K562 (cell line): ENCODE results near the gene FSTL4. TPM values are rescaled to one million over a fixed set of nuclear protein-coding genes. Genes with fewer than 3 reads are reported as not detected.

Experiments used
- ATAC-seq: fragments of 200-7000 bp; cut with Tn5 transposase; 3 replicates; pipeline ENCODE4 v1.9.1; 2020; ENCODE audit warnings: moderate library complexity
- BruUV-seq: library from RNA; stranded (reverse); fragments of 400-500 nt; replicated peaks from 2 replicates; lab custom pipeline; 2021; lab: Mats Ljungman, UMichigan
- CTCF ChIA-PET: fragments of 300-600 bp; formaldehyde crosslinking; extraction: SDS; loops from one replicate; lab custom pipeline; 2021; ENCODE audit warnings: low intra/inter-chr PET ratio; lab: Yijun Ruan, JAX
- POLR2A ChIA-PET: fragments of 300-600, 350-650 bp; sonication (Branson Sonifier 250); formaldehyde crosslinking; extraction: SDS; loops from one replicate; lab custom pipeline; 2021; ENCODE audit warnings: antibody characterized with exemption, inconsistent platforms; lab: Yijun Ruan, JAX
- DNase-seq, 4 experiments: peaks; one replicate each; pipeline versions ENCODE4 v3.0.0 to v3.0.0-alpha.2; 2011 to 2018; ENCODE audit warnings: low spot score in 3 of 4, mixed read lengths in 3 of 4; ENCODE audit errors: extremely low read depth in 1 of 4
- FAIRE-seq: peaks from 2 replicates; lab custom pipeline; 2011; peaks lifted over from hg19 to GRCh38; lab: Jason Lieb, UNC
- H2AFZ ChIP-seq: 2 replicates; pipeline ENCODE4 v1.6.0; 2011; ENCODE audit warnings: low read depth, low read length, control low read depth, inconsistent platforms
- H3K27ac ChIP-seq: fragments of 200-600 bp; 3 replicates; pipeline ENCODE4 v1.8.0; 2011; ENCODE audit warnings: low read depth, mild to moderate bottlenecking, control low read depth, inconsistent platforms, low read length, moderate library complexity, mixed read lengths; ENCODE audit errors: extremely low read depth
- H3K27me3 ChIP-seq, 2 experiments: fragments of 300-600 bp in 1 of 2; 2 replicates in 1 of 2; 3 replicates in 1 of 2; pipeline versions ENCODE4 v1.6.0 to v1.8.0; 2011; ENCODE audit warnings: inconsistent platforms in 2 of 2, low read length in 2 of 2, mild to moderate bottlenecking in 1 of 2, mixed read lengths in 1 of 2, moderate library complexity in 1 of 2; ENCODE audit not compliant: control insufficient read depth in 2 of 2, insufficient read depth in 2 of 2
- H3K36me3 ChIP-seq: fragments of 300-600 bp; 3 replicates; pipeline ENCODE4 v1.8.0; 2011; ENCODE audit warnings: mild to moderate bottlenecking, low read length, inconsistent platforms; ENCODE audit not compliant: control insufficient read depth, insufficient read depth
- H3K4me1 ChIP-seq, 2 experiments: fragments of 200-600 bp in 1 of 2; replicated peaks in 1 of 2; 2 replicates in 1 of 2; 3 replicates in 1 of 2; pipeline versions ENCODE4 v1.5.1 to v1.8.0; 2011; ENCODE audit warnings: inconsistent platforms in 2 of 2, low read length in 2 of 2, mild to moderate bottlenecking in 1 of 2, mixed read lengths in 1 of 2, moderate library complexity in 1 of 2; ENCODE audit not compliant: control insufficient read depth in 2 of 2, insufficient read depth in 2 of 2
- H3K4me2 ChIP-seq: 2 replicates; pipeline ENCODE4 v1.6.1; 2011; ENCODE audit warnings: low read length, control low read depth, inconsistent platforms, mixed read lengths; ENCODE audit not compliant: insufficient read depth
- H3K4me3 ChIP-seq: fragments of 200-600 bp; sonication (generic), shearing (Covaris generic); 2 replicates; pipeline ENCODE4 v1.5.1; 2016; ENCODE audit warnings: control low read depth, inconsistent platforms
- H3K79me2 ChIP-seq: fragments of 200-600 bp; 3 replicates; pipeline ENCODE4 v1.8.0; 2011; ENCODE audit warnings: low read length, inconsistent platforms; ENCODE audit not compliant: control insufficient read depth, insufficient read depth
- H3K9ac ChIP-seq, 2 experiments: 2 replicates each; pipeline versions ENCODE4 v1.6.0 to v1.6.1; 2011; ENCODE audit warnings: low read depth in 2 of 2, low read length in 2 of 2, control low read depth in 1 of 2, inconsistent platforms in 1 of 2, mild to moderate bottlenecking in 1 of 2, mixed read lengths in 1 of 2; ENCODE audit not compliant: insufficient read depth in 1 of 2
- H3K9me1 ChIP-seq: one replicate; pipeline ENCODE4 v1.6.0; 2011; ENCODE audit warnings: inconsistent platforms, mild to moderate bottlenecking, low read length, moderate library complexity; ENCODE audit not compliant: control insufficient read depth, insufficient read depth
- H3K9me3 ChIP-seq: replicated peaks from 2 replicates; pipeline ENCODE4 v1.5.1; 2011; ENCODE audit warnings: low read depth, low read length, inconsistent platforms; ENCODE audit not compliant: control insufficient read depth, insufficient read depth
- H4K20me1 ChIP-seq: replicated peaks from 2 replicates; pipeline ENCODE4 v1.6.1; 2011; ENCODE audit warnings: low read length, inconsistent platforms, mixed read lengths; ENCODE audit not compliant: control insufficient read depth, insufficient read depth
- C11orf30 ChIP-seq: fragments of 450-650 bp; IDR thresholded peaks from 2 replicates; pipeline ENCODE4 v1.6.1; 2016; ENCODE audit warnings: low read depth, mild to moderate bottlenecking
- CEBPG ChIP-seq, 3 experiments: fragments of 200-800 bp in 1 of 3; sonication (Bioruptor generic) in 1 of 3; sonication (generic) in 1 of 3; formaldehyde crosslinking in 1 of 3; IDR thresholded peaks in 2 of 3; conservative IDR thresholded peaks in 1 of 3; 2 replicates each; pipeline versions ENCODE4 v1.6.1 to v1.8.0; 2016 to 2022; ENCODE audit warnings: missing compliant biosample characterization in 2 of 3, missing genetic modification characterization in 2 of 3, mild to moderate bottlenecking in 1 of 3, missing genetic modification reagents in 1 of 3
- HMGN3 ChIP-seq: IDR thresholded peaks from 2 replicates; pipeline ENCODE4 v1.6.1; 2011; ENCODE audit warnings: borderline replicate concordance, low read depth, mild to moderate bottlenecking, mixed read lengths, low read length; ENCODE audit not compliant: insufficient read length; ENCODE audit errors: extremely low read depth
- MAFG ChIP-seq: fragments of 450-650 bp; conservative IDR thresholded peaks from 2 replicates; pipeline ENCODE4 v1.6.1; 2016; ENCODE audit warnings: missing genetic modification characterization, missing compliant biosample characterization
- ZNF316 ChIP-seq: fragments of 450-650 bp; IDR thresholded peaks from 2 replicates; pipeline ENCODE4 v1.6.1; 2016
- ZNF75A ChIP-seq: fragments of 450-650 bp; formaldehyde crosslinking; IDR thresholded peaks from 2 replicates; pipeline ENCODE4 v1.4.0; 2020; ENCODE audit warnings: mild to moderate bottlenecking
- ZZZ3 ChIP-seq: fragments of 450-650 bp; IDR thresholded peaks from 2 replicates; pipeline ENCODE4 v1.6.1; 2016; ENCODE audit warnings: antibody characterized with exemption, mild to moderate bottlenecking, moderate library complexity
- WGBS: fragments of 100-300 bp; shearing (Covaris generic); methylation state at CpG from one replicate; pipeline ENCODE4 v1.1.6; 2016; ENCODE audit warnings: low coverage, mixed read lengths; ENCODE audit not compliant: insufficient coverage; ENCODE audit errors: missing lambda C conversion rate; 5-methylcytosine and 5-hydroxymethylcytosine counted together
- in situ Hi-C: fragments of 300-500 bp; cut with MboI; formaldehyde crosslinking; loops from 4 replicates; pipeline ENCODE4 v1.15.0; 2018; ENCODE audit warnings: inconsistent platforms, mixed read lengths
- intact Hi-C: fragments of 100-400 bp; cut with micrococcal nuclease; formaldehyde crosslinking; loops from 2 replicates; pipeline ENCODE4 v1.14.2; 2022
- polyA plus RNA-seq, 8 experiments: library from polyadenylated mRNA; depleted of rRNA in 4 of 8; stranded (reverse) in 5 of 8; unstranded in 3 of 8; fragments of >200 nt; fragmentation: Nextera tagmentation in 2 of 8; fragmentation: Illumina TruSeq in 1 of 8; extraction: Ambion mirVana in 2 of 8; extraction: Trizol in 1 of 8; gene quantifications; 2 replicates each; pipeline versions ENCODE4 v1.2.1 to v1.2.3, GENCODE V29; 2011 to 2014; ENCODE audit warnings: inconsistent platforms in 1 of 8, missing spikeins in 1 of 8
- total RNA-seq, 7 experiments: library from RNA; depleted of rRNA in 6 of 7; stranded (reverse); fragments of >200 nt in 6 of 7; fragmentation: Illumina TruSeq in 2 of 7; extraction: Trizol in 2 of 7; gene quantifications; 2 replicates each; pipeline versions ENCODE4 v1.2.1 to v1.2.3, GENCODE V29; 2011 to 2021; ENCODE audit warnings: low replicate concordance in 1 of 7

FSTL4 gene
- total and polyA plus RNA-seq, 9 of the 15 experiments (the other 6 are each of a cell fraction or from before 2014, with no cell fraction given) = 0.08 to 0.18 (median 0.10) TPM; not detected in 5

DNA sequence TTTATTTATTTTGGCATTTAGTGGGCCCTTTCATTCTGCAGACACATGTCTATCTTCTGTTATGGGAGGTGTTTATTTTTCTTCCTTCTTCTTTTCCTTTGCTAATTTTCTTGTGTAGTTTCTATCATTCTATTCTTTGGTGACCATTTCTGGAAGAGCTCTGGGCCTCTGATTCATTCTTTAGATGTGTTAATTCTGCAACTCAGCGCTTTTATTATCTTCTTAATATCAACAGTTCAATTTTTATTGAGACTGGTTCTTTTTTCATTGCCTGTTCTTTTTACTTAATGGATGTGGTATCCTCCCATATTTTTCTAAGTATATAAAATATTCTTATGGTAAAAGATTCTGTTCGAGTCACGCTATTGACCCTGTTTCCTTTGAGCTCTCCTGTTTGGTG, 448.5 kb downstream of the FSTL4 start:
- Histone ChIP-seq H3K79me2 (no peaks in the 10 kb centered on the region), H3K4me2 (no peak overlapping the region), H3K9me1 (no peaks in the 10 kb centered on the region)
- FAIRE-seq (no peak), DNase-seq (no peak)
- TF ChIP-seq C11orf30 (peak; percentile 48; the same call in 1 of the 2 replicates), MAFG (peak; percentile 30), ZZZ3 (no peak), ZNF316 (peak; percentile 77), HMGN3 (no peak)
- TF ChIP-seq, all 486 proteins: peak for 3
- Histone ChIP-seq H3K27me3 (no peaks in the 10 kb centered on the region; a peak in 1 of 5 replicates), H3K36me3 (no peaks in the 10 kb centered on the region), H4K20me1 (no peaks in the 10 kb centered on the region), H3K4me1 (no peaks in the 10 kb centered on the region), H3K27ac (no peak overlapping the region), H3K9ac (no peak overlapping the region), H2AFZ (no peak overlapping the region), H3K4me3 (no peak overlapping the region), H3K9me3 (no peaks in the 10 kb centered on the region)
- no TSS peak for BruUV-seq
- CTCF ChIA-PET = no interaction called here
- intact Hi-C loops (no loop called here), in situ Hi-C loops (no loop called here)
- 4% methylated on average over 3 of the region's 3 CpGs for WGBS
- POLR2A ChIA-PET = interaction anchor here (0.6 kb wide), 1 partner anchor 9 kb away, joined by 3 read pairs; no protein-coding TSS in a partner anchor
- ATAC-seq = no peak

DNA sequence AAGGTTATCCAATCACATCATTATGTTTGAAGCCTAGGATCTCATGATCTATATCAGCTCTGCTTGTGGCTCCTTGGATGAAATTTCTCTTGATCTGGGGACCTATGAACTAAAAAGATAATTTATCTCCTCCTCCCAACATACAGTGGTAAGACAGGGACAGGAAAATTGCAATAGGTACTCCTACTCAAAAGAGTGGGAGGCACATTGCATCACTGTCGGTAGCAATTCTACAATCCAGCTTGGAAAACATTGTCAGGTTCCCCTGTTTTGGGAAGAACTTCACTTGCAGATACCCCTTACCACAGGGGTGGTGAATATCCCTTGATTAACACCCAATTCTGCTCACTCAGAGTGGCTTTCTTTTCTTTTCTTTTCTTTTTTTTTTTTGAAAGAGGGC, 452.8 kb downstream of the FSTL4 start:
- Histone ChIP-seq H3K9ac (no peak overlapping the region), H3K9me1 (no peaks in the 10 kb centered on the region), H3K9me3 (no peaks in the 10 kb centered on the region), H4K20me1 (no peaks in the 10 kb centered on the region), H2AFZ (no peak overlapping the region), H3K36me3 (no peaks in the 10 kb centered on the region), H3K27me3 (peaks cover 4 to 12% of the 10 kb centered on the region in 2 experiments; a peak in 4 of 5 replicates), H3K4me3 (no peak overlapping the region), H3K4me2 (no peak overlapping the region), H3K4me1 (no peaks in the 10 kb centered on the region), H3K27ac (no peak overlapping the region), H3K79me2 (no peaks in the 10 kb centered on the region)
- POLR2A ChIA-PET = no interaction called here
- FAIRE-seq = no peak
- BruUV-seq = no TSS peak
- intact Hi-C loops = no loop called here
- CTCF ChIA-PET = no interaction called here
- no peak for ATAC-seq
- no peak for DNase-seq
- in situ Hi-C loops = no loop called here
- WGBS = 0% methylated on average over 1 of the region's 1 CpG
- TF ChIP-seq ZNF75A = no peak
- no peak for TF ChIP-seq CEBPG (CRISPR knock-in tag; IDR thresholded peaks at IDR 0.05)
- TF ChIP-seq CEBPG (tag; conservative IDR thresholded peaks at IDR 0.05 in 1 of 2, IDR thresholded peaks at IDR 0.05 in 1 of 2) = peak in 1 of 2 experiments; percentile 58; a peak in 1 of 4 replicates
